GM21515 (cell line): ENCODE results near the gene IPO13.

Source experiments
- ATAC-seq: cut with Tn5 transposase; IDR thresholded peaks from one replicate; pipeline ENCODE4 v1.9.1; 2021; ENCODE audit not compliant: unreplicated experiment

IPO13 gene

GRCh38 chr1:43930949-43931275 lies 15.8 kb upstream of the IPO13 start:
- no peak for ATAC-seq

- no peak for ATAC-seq
These were observed 14.8 kb upstream of the IPO13 start for GRCh38 chr1:43931711-43932660.

- ATAC-seq = no peak
These were observed 13.9 kb upstream of the IPO13 start for GRCh38 chr1:43932786-43933385.

- no peak for ATAC-seq
These were observed 13.2 kb upstream of the IPO13 start, which contains the start of gene ARTN for GRCh38 chr1:43933386-43934100. Gene ARTN, plus strand, starts transcription at chr1:43933801. Its CDS starts 1,856 bp downstream, at chr1:43935657.

GRCh38 chr1:43934101-43934985 lies 12.4 kb upstream of the IPO13 start:
- ATAC-seq = no peak

GRCh38 chr1:43934986-43935324 lies 11.8 kb upstream of the IPO13 start:
- ATAC-seq = no peak

GRCh38 chr1:43935711-43936427 lies 10.9 kb upstream of the IPO13 start:
- ATAC-seq = no peak

- ATAC-seq = no peak
These were observed 10.2 kb upstream of the IPO13 start for GRCh38 chr1:43936431-43937151.

- no peak for ATAC-seq
These were observed 9.4 kb upstream of the IPO13 start for GRCh38 chr1:43937179-43937865.

- ATAC-seq = no peak
These were observed 8.4 kb upstream of the IPO13 start for GRCh38 chr1:43938383-43938782.

- no peak for ATAC-seq
These were observed 7.7 kb upstream of the IPO13 start for GRCh38 chr1:43938892-43939587.

- ATAC-seq = no peak
These were observed 4.3 kb upstream of the IPO13 start for GRCh38 chr1:43942411-43942810.

GRCh38 chr1:43944860-43945259 lies 1.9 kb upstream of the IPO13 start:
- ATAC-seq = no peak

GRCh38 chr1:43945674-43946235 lies 995 bp upstream of the IPO13 start:
- no peak for ATAC-seq

- peak; percentile 14 for ATAC-seq
These were observed 517 bp downstream of the IPO13 start for GRCh38 chr1:43947061-43947873.

- ATAC-seq = no peak
These were observed 1.2 kb downstream of the IPO13 start for GRCh38 chr1:43947874-43948437.

GRCh38 chr1:43949678-43950077 lies 2.9 kb downstream of the IPO13 start:
- no peak for ATAC-seq
